GM18868 (cell line): ENCODE measurements around the gene ADAM12.
"Not testable (repeated sequence)": the region's sequence is repeated elsewhere in the genome, so short reads cannot be mapped to it uniquely, and the experiment has no call there.

Experiments
- ATAC-seq: cut with Tn5 transposase; IDR thresholded peaks from one replicate; pipeline ENCODE4 v1.9.1; 2021; ENCODE audit warnings: mild to moderate bottlenecking, moderate library complexity; ENCODE audit not compliant: unreplicated experiment

Gene ADAM12

GRCh38 chr10:126268013-126268920, 120.0 kb downstream of the ADAM12 start:
- no peak for ATAC-seq

GRCh38 chr10:126264102-126265018, 123.9 kb downstream of the ADAM12 start:
- ATAC-seq: no peak

- ATAC-seq: no peak
These were observed 125.1 kb downstream of the ADAM12 start for GRCh38 chr10:126263006-126263676.

- ATAC-seq: no peak
These were observed 125.9 kb downstream of the ADAM12 start for GRCh38 chr10:126262233-126262838.

GRCh38 chr10:126259760-126260479, 128.4 kb downstream of the ADAM12 start:
- no peak for ATAC-seq

DNA sequence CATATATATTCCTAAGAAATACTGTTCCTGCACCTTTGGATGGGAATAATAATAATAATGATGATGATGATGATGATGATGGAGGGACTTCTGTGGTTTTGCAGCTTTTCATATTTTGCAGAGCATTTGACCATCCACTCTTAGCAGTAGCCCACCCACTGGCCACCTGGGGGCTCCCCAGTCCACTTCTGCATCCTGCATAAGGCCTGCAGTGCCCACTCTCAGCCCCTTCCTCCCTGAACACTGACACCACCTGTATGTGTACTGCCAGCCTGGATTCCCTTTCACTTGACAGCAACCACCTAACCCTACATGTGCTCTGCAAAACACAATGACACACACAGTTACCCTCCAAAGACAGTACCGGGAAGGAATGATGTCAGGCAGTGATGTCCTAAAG, 131.4 kb downstream of the ADAM12 start:
- no peak for ATAC-seq

GRCh38 chr10:126255313-126255712, 133.0 kb downstream of the ADAM12 start:
- no peak for ATAC-seq

- no peak for ATAC-seq
These were observed 134.7 kb downstream of the ADAM12 start for GRCh38 chr10:126253611-126253998.

- ATAC-seq: no peak
These were observed 135.2 kb downstream of the ADAM12 start for GRCh38 chr10:126252884-126253610.

DNA sequence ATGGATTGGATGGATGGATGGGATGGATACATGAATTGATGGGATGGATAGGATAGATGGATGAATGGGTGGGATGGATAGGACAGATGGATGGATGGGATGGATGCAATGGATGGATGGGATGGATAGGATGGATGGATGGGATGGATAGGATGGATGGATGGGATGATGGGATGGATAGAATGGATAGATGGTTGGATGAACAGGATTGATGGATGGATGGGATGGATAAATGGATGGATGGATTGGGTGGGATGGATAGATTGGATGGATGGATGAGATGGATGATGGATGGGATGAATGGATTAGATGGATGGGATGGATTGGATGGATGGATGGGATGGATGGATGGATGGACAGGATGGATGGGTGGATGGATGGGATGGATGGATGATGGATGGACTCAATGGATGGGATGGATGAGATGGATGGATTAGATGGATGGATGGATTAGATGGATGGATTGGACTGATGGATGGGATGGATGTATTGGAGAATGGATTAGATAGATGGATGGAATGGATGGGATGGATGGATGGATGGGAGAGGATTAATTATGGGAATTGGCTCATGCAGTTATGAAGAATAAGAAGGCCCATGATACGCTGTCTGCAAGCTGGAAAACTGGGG, 136.4 kb downstream of the ADAM12 start:
- no peak for ATAC-seq

DNA sequence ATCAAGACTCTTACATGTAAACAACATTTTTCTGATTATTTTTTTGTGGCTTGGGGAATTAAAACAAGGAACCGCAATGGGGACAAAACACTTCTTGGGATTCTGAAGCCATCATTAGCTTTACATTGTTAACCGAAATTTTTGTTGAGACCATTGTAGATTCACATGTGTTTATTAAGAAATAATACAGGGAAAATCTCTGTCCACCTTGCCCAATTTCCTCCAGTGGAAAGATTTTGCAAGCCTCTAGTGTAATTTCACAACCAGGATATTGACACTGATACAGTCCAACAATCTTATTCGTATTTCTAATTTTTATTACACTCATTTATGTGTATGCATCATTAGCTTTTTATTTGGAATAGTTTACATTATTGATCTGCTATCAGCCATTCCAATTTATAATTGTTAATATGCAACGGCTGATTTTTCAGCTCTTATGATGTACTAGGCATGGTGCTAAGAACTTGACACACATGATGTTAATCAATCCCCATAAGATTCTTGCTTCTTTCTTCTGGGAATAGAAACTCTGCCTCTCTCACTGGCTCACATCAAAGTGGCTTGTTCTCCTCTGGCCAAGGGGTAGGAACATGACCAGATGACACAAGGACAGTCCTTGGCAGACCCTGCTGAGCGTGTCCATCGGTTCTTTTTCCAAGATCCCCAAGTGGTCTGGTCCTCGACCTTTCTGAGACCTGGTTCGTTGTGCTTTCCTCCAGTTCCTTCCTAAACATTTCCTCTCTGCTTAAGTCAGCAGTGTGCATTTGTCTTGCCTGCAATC, 137.6 kb downstream of the ADAM12 start:
- ATAC-seq: no peak

- no peak for ATAC-seq
These were observed 138.2 kb downstream of the ADAM12 start for GRCh38 chr10:126250045-126250444.

DNA sequence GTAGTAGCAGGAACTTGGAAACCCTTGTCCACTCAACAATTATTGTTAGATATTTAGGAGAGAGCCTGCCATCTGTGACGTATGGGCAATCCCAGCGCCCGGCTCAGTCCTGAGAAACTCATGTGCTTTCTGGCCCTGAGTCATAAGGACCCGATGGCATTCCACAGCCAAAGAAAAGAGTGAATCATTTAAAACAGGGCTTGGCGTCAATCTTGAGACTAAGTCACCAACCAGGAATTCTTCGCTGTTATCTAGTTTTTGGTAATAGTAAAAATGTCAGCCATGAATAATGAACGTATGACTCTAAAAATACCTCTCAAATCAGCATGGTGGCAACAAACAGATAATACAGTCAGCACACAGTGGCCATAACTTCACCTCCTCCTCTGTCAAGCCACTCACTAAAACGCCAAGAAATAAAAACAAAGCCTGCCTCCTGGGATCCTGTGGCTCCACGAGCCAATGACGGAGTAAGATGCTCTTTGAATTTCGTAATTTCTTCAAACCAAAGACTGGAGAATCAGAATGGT, 140.8 kb downstream of the ADAM12 start:
- no peak for ATAC-seq

DNA sequence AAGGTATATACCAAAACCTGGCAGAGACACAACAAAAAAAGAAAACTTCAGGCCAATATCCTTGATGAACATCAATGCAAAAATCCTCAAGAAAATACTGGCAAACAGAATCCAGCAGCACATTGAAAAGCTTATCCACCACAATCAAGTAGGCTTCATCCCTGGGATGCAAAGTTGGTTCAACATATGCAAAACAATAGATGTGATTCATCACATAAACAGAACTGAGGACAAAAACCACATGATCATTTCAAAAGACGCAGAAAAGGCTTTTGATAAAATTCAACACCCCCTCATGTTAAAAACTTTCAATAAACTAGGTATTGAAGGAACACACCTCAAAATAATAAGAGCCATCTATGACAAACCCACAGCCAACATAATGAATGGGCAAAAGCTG, 141.9 kb downstream of the ADAM12 start:
- not testable (repeated sequence) for ATAC-seq

- no peak for ATAC-seq
These were observed 142.8 kb downstream of the ADAM12 start for GRCh38 chr10:126245501-126245900.

DNA sequence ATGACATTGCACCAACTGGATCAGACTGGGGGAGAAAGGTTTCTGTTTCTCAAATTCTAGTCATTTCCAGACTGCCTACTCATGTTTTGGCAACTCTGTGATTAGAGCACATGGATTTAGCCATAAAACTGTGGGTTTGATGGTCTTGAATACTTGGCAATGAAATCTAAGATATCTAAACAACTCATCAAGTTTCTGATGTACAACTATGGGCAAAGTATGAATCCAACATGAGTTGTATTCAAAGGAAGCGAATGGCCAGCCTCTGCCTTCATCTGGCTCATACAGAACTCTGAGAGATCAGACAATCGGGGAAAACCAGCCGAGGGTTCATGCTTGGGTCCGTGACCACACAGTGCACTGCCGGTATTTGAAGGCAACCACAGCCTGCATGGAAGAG, 144.3 kb downstream of the ADAM12 start:
- ATAC-seq: no peak

GRCh38 chr10:126243306-126243705, 145.0 kb downstream of the ADAM12 start:
- ATAC-seq: no peak
